ENCODE results near the gene PATJ. TPM values are rescaled to one million over a fixed set of nuclear protein-coding genes. Genes with fewer than 3 reads are reported as not detected.

Gene PATJ
- total RNA-seq, 1 donor from 2014 or later = 31.2 TPM

GRCh38 chr1:61752921-61753389, 10.7 kb downstream of the PATJ start:
- ATAC-seq (ENCODE audit: low read depth) (no peak), DNase-seq (no peak)
- Mint-ChIP-seq H3K9me3 (no peaks in the 10 kb centered on the region), H3K27ac (no peak overlapping the region), H3K4me1 (no peaks in the 10 kb centered on the region), H3K4me3 (no peak overlapping the region), H3K27me3 (no peaks in the 10 kb centered on the region), H3K36me3 (ENCODE audit: low read depth) (peaks cover 1% of the 10 kb centered on the region)
- ChIA-PET CTCF (no interaction called here), POLR2A (no interaction called here)
- TF ChIP-seq CTCF (IDR thresholded peaks at IDR 0.05) = no peak
- intact Hi-C loops (cut with micrococcal nuclease) = no loop called here

GRCh38 chr1:61753998-61754508, 11.8 kb downstream of the PATJ start:
- TF ChIP-seq CTCF (IDR thresholded peaks at IDR 0.05) = no peak
- ChIA-PET CTCF (no interaction called here), POLR2A (no interaction called here)
- Mint-ChIP-seq H3K4me1 (no peaks in the 10 kb centered on the region), H3K36me3 (ENCODE audit: low read depth) (peaks cover 2% of the 10 kb centered on the region), H3K27ac (no peak overlapping the region), H3K27me3 (no peaks in the 10 kb centered on the region), H3K9me3 (no peaks in the 10 kb centered on the region), H3K4me3 (no peak overlapping the region)
- no peak for DNase-seq
- intact Hi-C loops (cut with micrococcal nuclease) = no loop called here
- ATAC-seq (ENCODE audit: low read depth) = no peak

- DNase-seq = no peak
- H3K4me1 Mint-ChIP-seq = no peaks in the 10 kb centered on the region
- H3K27ac Mint-ChIP-seq = no peak overlapping the region
- H3K27me3 Mint-ChIP-seq = no peaks in the 10 kb centered on the region
- H3K36me3 Mint-ChIP-seq (ENCODE audit: low read depth) = peaks cover 2% of the 10 kb centered on the region
- H3K9me3 Mint-ChIP-seq = no peaks in the 10 kb centered on the region
- ATAC-seq (ENCODE audit: low read depth) = no peak
- CTCF ChIA-PET = no interaction called here
- intact Hi-C loops (cut with micrococcal nuclease) = no loop called here
- no peak overlapping the region for H3K4me3 Mint-ChIP-seq
- no peak for TF ChIP-seq CTCF (IDR thresholded peaks at IDR 0.05)
- POLR2A ChIA-PET = no interaction called here
Observed at GRCh38 chr1:61754545-61754944, 12.3 kb downstream of the PATJ start.

GRCh38 chr1:61756773-61757172, 14.5 kb downstream of the PATJ start:
- CTCF ChIA-PET = no interaction called here

GRCh38 chr1:61757950-61758349, 15.7 kb downstream of the PATJ start:
- ATAC-seq (ENCODE audit: low read depth) = no peak
- intact Hi-C loops (cut with micrococcal nuclease) = no loop called here
- ChIA-PET POLR2A (no interaction called here), CTCF (no interaction called here)
- H3K27me3 Mint-ChIP-seq = no peaks in the 10 kb centered on the region
- H3K36me3 Mint-ChIP-seq (ENCODE audit: low read depth) = peaks cover 4% of the 10 kb centered on the region
- no peak for DNase-seq
- TF ChIP-seq CTCF (IDR thresholded peaks at IDR 0.05) = no peak
- H3K4me3 Mint-ChIP-seq = no peak overlapping the region
- H3K9me3 Mint-ChIP-seq = no peaks in the 10 kb centered on the region
- H3K4me1 Mint-ChIP-seq = no peaks in the 10 kb centered on the region
- H3K27ac Mint-ChIP-seq = no peak overlapping the region

More at GRCh38 chr1:61756773-61757172, 14.5 kb downstream of the PATJ start:
- Mint-ChIP-seq H3K9me3 (no peaks in the 10 kb centered on the region), H3K36me3 (ENCODE audit: low read depth) (peaks cover 4% of the 10 kb centered on the region), H3K27me3 (no peaks in the 10 kb centered on the region), H3K4me1 (no peaks in the 10 kb centered on the region), H3K27ac (no peak overlapping the region), H3K4me3 (no peak overlapping the region)
- no peak for TF ChIP-seq CTCF (IDR thresholded peaks at IDR 0.05)
- DNase-seq (no peak), ATAC-seq (ENCODE audit: low read depth) (no peak)
- intact Hi-C loops (cut with micrococcal nuclease) = no loop called here
- POLR2A ChIA-PET = no interaction called here
